HUES64 (cell line): ENCODE data around the gene B9D2.

Source experiments
- H3K27ac ChIP-seq: 2 replicates; pipeline ENCODE4 v1.7.0; 2013; ENCODE audit warnings: low read depth, low read length, inconsistent platforms
- H3K27me3 ChIP-seq: 2 replicates; pipeline ENCODE4 v1.6.1; 2013; ENCODE audit warnings: mild to moderate bottlenecking, low read length; ENCODE audit not compliant: insufficient read depth
- H3K36me3 ChIP-seq: 2 replicates; pipeline ENCODE4 v1.6.1; 2013; ENCODE audit warnings: mild to moderate bottlenecking, low read length; ENCODE audit not compliant: insufficient read depth
- H3K4me1 ChIP-seq: 2 replicates; pipeline ENCODE4 v1.6.1; 2013; ENCODE audit warnings: mild to moderate bottlenecking, low read length, moderate library complexity; ENCODE audit not compliant: insufficient read depth
- H3K4me3 ChIP-seq: 2 replicates; pipeline ENCODE4 v1.5.1; 2013; ENCODE audit warnings: mild to moderate bottlenecking, low read length, moderate library complexity
- H3K9ac ChIP-seq: 2 replicates; pipeline ENCODE4 v1.6.1; 2013; ENCODE audit warnings: mild to moderate bottlenecking, low read depth, low read length
- H3K9me3 ChIP-seq: 2 replicates; pipeline ENCODE4 v1.6.1; 2013; ENCODE audit warnings: low read depth, low read length; ENCODE audit not compliant: insufficient read depth
- WGBS: fragments of 150-250, 120-280 bp; methylation state at CpG from one replicate; pipeline ENCODE4 v1.1.7; 2013; ENCODE audit warnings: missing lambda C conversion rate; 5-methylcytosine and 5-hydroxymethylcytosine counted together

The B9D2 gene

DNA sequence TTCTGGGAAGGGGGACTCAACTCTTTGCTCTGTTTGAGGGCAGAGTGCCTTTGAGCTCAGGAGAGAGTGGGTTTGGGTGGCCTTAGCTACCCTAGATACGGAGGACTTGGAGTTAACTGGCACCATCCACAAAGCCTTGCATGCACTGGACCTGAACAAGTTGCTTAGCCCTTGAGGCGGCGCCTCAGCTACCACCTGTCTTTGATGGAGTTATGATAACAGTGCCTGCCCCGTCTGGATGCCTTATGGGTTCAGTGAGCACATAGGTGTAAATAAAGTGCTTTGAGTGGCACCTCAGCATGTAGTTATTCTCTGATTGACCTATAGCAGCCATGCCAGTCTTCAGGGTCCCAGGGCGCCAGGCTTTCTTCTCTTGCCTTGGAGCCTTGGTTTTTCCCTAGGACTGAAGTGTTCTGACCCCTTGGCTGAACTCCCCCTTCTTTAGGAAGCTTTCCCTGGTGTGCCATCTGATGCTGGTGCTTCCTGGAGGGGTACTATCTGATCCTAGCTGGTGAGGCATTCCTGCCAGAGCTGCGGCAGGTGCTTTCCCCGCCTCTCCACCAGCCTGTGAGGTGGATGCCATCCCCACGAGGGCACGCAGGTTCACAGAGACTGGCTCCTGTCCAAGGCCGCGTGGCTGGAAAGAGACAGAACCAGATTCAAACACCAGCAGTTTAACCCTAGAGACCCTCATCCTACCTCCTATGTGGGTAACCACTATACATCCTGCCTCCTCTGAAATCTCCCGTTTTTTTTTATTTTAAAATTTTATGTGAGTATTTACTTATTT lies 39.4 kb upstream of the B9D2 start:
- Histone ChIP-seq H3K9ac (no peak overlapping the region), H3K27ac (no peak overlapping the region), H3K27me3 (no peaks in the 10 kb centered on the region), H3K9me3 (no peaks in the 10 kb centered on the region), H3K36me3 (no peaks in the 10 kb centered on the region), H3K4me1 (peaks cover 10% of the 10 kb centered on the region), H3K4me3 (no peak overlapping the region)
- WGBS = 96% methylated on average over 11 of the region's 12 CpGs

DNA sequence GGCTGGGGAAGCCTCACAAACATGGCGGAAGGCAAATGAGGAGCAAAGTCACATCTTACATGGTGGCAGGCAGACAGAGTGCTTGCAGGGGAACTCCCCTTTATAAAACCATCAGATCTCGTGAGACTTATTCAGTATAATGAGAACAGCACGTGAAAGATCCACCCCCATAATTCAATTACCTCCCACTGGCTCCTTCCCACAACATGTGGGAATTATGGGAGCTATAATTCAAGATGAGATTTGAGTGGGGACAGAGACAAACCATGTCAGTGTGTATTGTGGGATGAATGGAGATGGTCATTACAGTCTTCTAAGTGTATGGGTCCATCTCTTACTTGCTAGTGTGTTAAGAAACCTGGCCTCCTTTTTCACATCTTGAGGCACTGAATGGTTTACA lies 38.1 kb upstream of the B9D2 start:
- Histone ChIP-seq H3K36me3 (no peaks in the 10 kb centered on the region), H3K9ac (no peak overlapping the region), H3K4me1 (peaks cover 9% of the 10 kb centered on the region), H3K27me3 (no peaks in the 10 kb centered on the region), H3K4me3 (no peak overlapping the region), H3K9me3 (no peaks in the 10 kb centered on the region), H3K27ac (no peak overlapping the region)
- WGBS = 98% methylated on average over 2 of the region's 3 CpGs

DNA sequence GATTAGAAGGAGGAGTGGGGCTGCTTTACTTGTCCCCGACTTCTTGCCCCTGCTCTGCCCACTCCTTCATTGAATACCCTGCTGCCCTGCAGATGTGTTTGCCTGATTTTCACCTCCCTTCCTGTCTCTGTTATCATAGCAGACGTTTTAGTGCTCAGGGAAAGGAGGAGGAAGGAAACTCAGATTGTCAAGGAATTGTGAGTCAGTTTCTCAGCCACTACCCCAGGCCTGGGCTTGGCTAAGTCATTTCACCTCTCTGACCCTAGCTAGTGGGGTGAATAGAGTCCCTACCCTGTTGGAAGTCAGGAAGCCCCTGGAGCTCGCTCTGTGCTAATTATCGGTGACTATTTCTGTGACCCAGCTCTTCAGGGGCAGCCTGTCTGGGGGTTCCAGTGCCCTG lies 37.5 kb upstream of the B9D2 start:
- Histone ChIP-seq H3K36me3 (no peaks in the 10 kb centered on the region), H3K9me3 (no peaks in the 10 kb centered on the region), H3K9ac (no peak overlapping the region), H3K4me3 (no peak overlapping the region), H3K27ac (no peak overlapping the region), H3K27me3 (no peaks in the 10 kb centered on the region), H3K4me1 (peaks cover 9% of the 10 kb centered on the region)
- 93% methylated on average over 4 of the region's 4 CpGs for WGBS

DNA sequence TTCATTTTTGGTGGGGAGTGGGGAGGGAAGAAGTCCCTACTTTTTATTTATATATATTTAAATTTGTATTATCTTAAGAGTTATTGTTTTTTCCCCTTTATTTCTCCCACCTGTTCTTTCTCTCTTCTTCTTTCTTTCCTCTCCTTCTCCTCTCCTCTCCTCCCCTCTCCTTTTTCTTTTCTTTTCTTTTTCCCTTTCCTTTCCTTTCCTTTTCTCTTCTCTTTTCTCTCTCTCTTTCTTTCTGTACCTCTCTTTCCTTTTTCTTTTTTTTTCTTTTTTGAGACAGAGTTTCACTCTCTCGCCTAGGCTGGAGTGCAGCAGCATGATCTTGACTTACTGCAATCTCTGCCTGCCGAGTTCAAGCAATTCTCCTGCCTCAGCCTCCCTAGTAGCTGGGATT lies 35.6 kb upstream of the B9D2 start:
- 89% methylated on average over 2 of the region's 2 CpGs for WGBS
- Histone ChIP-seq H3K9me3 (no peaks in the 10 kb centered on the region), H3K4me3 (no peak overlapping the region), H3K9ac (no peak overlapping the region), H3K27ac (no peak overlapping the region), H3K27me3 (no peaks in the 10 kb centered on the region), H3K4me1 (peaks cover 9% of the 10 kb centered on the region), H3K36me3 (no peaks in the 10 kb centered on the region)

DNA sequence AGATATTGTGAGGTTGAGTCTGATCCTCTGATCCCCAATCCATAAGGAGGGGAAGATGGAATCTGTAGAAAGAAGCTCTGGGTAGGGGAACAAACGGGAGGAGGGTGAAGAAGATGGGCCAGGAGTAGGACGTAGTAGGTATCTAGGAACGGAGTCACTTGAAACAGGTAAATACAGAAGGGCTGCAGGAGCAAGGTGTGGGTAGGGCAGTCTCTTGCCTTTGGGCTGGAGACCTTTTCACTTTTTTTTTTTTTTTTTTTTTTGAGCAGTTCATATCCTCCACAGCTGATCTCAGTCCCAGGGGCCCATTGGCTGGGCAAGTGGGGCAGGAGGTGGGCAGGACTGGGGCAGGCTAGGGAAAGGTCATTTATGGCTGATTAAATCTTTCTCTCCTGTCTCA lies 35.1 kb upstream of the B9D2 start:
- Histone ChIP-seq H3K4me1 (peaks cover 9% of the 10 kb centered on the region), H3K4me3 (peak overlapping the region; percentile 93), H3K36me3 (no peaks in the 10 kb centered on the region), H3K27ac (no peak overlapping the region), H3K9me3 (no peaks in the 10 kb centered on the region), H3K27me3 (no peaks in the 10 kb centered on the region), H3K9ac (0 out of 2 replicates have a peak overlapping the region, but pooled peaks have one; percentile 91)
- 88% methylated on average over 3 of the region's 3 CpGs for WGBS

DNA sequence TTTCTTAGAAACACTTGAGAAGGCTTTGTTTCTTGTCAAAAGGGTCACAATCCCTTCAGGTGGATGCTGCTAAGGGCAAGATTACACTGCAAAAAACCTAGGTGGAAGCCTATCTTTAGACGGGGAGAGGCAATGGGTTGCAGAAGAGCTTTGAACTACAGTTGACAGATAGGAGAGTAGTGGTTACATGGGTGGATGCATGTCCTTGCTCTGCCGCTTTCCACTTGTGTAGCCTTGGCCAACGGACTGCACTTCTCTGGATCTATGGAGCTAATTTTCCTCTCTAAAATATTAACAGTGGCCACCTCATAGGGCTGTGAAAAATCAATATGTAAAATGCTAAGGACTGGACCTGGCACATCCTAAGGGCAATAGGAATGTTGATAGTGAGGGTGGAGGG lies 34.6 kb upstream of the B9D2 start:
- Histone ChIP-seq H3K4me3 (peak overlapping the region; percentile 93), H3K27me3 (no peaks in the 10 kb centered on the region), H3K27ac (no peak overlapping the region; the same call in 1 of the 2 replicates), H3K36me3 (0 out of 2 replicates have a peak, but pooled peaks cover 2% of the 10 kb centered on the region), H3K9me3 (no peaks in the 10 kb centered on the region), H3K4me1 (peaks cover 9% of the 10 kb centered on the region), H3K9ac (peak overlapping the region; percentile 91)
- 85% methylated on average over 3 of the region's 3 CpGs for WGBS

DNA sequence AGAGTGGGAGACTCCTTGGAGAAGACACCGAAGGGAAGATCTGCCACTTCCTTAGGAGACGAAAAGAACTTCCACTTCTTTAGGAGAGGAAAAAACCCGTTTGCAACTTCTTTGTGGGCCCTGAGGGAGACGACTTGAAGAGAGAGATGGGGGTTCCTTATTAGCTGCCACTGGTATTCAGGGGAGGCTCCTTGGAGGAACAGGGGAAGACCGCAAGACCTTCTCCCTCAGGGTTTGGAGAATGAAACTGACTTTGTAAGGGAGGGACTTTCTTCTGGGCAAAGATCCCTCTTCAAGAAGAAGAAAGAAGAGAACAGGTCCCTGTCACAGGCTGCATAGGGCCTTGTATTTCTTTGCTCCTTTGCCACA lies 34.1 kb upstream of the B9D2 start:
- 0 out of 2 replicates have a peak, but pooled peaks cover 2% of the 10 kb centered on the region for H3K36me3 ChIP-seq
- H3K4me3 ChIP-seq = peak overlapping the region; percentile 93
- H3K27ac ChIP-seq = peak overlapping the region; percentile 93
- peak overlapping the region; percentile 91 for H3K9ac ChIP-seq
- 2% methylated on average over 5 of the region's 5 CpGs for WGBS
- peaks cover 9% of the 10 kb centered on the region for H3K4me1 ChIP-seq
- H3K27me3 ChIP-seq = no peaks in the 10 kb centered on the region
- no peaks in the 10 kb centered on the region for H3K9me3 ChIP-seq

DNA sequence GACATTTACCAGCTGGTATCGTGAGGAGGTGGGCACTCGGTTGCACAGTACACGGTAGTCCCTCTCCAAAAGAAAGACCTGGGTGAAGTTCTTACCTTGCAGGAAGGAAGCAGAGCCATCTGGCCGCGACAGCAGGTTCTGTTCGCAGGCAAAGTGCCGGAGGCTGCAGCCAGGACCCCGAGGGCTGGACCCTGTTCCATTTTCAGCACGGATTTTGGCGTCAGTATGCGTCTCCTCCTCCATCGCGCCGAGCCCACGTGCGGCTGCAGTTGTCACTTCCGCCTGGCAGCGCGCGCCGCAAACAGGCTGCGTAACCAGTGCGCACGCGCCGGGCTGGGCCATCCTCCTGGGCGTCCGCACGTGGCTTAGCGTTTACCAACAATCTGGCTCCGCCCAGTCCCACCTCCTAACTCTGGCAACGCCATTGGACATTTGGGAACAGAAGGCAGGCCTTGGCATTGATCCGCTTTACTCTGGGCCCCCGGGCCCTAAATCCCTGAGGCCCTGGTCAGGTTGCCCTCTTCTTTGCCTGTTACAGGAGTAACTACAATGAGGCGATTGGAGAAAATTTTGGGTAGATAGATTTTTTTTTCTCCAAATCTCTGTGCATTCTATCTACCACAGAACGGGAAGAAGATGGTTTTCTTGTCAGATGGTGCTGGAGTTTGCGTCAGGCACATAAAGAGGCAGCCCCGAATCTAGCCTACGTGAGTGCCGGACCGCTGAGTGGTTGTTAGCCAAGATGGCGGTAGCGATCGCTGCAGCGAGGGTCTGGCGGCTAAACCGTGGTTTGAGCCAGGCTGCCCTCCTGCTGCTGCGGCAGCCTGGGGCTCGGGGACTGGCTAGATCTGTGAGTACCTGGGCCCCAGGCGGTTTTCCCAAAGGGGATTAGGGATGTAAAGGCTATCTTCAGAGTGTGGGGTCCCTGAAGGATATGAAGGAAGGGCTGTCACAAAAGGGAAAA lies 33.4 kb upstream of the B9D2 start, which contains the start of the genes BCKDHA and EXOSC5:
TSS of gene BCKDHA (plus strand) at position 733 of the 964 bp plus-strand sequence. CDS start at position 743, 10 bp downstream.
TSS of gene EXOSC5 (minus strand) at position 274 of the 964 bp plus-strand sequence. CDS start at position 243, 31 bp downstream.
- no peaks in the 10 kb centered on the region for H3K9me3 ChIP-seq
- H3K4me1 ChIP-seq = peaks cover 9% of the 10 kb centered on the region
- H3K36me3 ChIP-seq = 0 out of 2 replicates have a peak, but pooled peaks cover 2% of the 10 kb centered on the region
- H3K27me3 ChIP-seq = no peaks in the 10 kb centered on the region
- H3K9ac ChIP-seq = peak within 1 kb of the TSS; percentile 91
- under 1% methylated on average over 49 of the region's 50 CpGs for WGBS
- peak within 1 kb of the TSS; percentile 93 for H3K27ac ChIP-seq
- H3K4me3 ChIP-seq = peak within 1 kb of the TSS; percentile 93

DNA sequence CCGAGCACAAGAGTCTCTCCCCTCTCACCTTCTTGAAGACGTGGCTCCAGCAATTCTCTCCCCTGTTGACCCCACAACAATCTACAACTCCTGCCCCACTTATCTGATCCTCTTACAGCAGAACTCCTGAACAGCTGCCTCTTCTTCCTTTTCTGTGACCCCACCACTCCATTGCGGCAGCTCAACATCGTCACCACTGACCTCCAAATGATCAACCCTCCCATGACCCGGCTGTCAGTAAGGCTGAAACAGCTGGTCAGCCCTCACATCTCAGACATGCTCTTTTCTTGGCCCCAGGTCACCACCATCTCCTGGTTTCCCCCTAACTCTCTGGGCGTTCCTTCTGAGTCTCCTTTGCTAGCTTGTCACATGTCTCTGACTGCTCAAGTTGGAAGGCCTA lies 31.4 kb upstream of the B9D2 start:
- Histone ChIP-seq H3K27me3 (no peaks in the 10 kb centered on the region), H3K36me3 (peaks cover 20% of the 10 kb centered on the region), H3K27ac (no peak overlapping the region), H3K9me3 (no peaks in the 10 kb centered on the region), H3K4me1 (peaks cover 9% of the 10 kb centered on the region), H3K9ac (no peak overlapping the region), H3K4me3 (0 out of 2 replicates have a peak overlapping the region, but pooled peaks have one; percentile 12)
- 82% methylated on average over 6 of the region's 6 CpGs for WGBS

DNA sequence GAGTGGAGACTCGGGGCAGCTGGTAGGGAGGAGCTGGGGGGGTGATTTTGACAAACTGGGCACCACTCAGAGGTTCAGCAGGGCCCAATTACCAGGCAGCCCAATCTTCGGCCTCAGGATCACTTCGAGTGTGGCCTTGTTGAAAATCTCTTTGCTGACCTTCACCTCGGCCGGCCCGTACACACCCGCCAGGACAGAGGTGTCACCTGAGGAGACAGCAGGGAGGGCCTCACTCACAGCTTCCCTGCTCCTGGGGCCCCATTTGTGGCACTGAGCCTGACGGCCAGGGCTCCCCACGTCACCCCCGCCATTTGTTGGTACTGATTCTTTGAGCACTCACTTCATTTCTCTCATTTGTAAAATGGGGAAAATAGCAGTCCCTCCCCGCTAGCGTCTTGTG lies 28.8 kb upstream of the B9D2 start:
- WGBS = 96% methylated on average over 12 of the region's 12 CpGs
- Histone ChIP-seq H3K27me3 (no peaks in the 10 kb centered on the region), H3K4me1 (no peaks in the 10 kb centered on the region; the same call in 1 of the 2 replicates), H3K4me3 (no peak overlapping the region), H3K9ac (no peak overlapping the region), H3K36me3 (peaks cover 39% of the 10 kb centered on the region), H3K27ac (no peak overlapping the region), H3K9me3 (no peaks in the 10 kb centered on the region)

DNA sequence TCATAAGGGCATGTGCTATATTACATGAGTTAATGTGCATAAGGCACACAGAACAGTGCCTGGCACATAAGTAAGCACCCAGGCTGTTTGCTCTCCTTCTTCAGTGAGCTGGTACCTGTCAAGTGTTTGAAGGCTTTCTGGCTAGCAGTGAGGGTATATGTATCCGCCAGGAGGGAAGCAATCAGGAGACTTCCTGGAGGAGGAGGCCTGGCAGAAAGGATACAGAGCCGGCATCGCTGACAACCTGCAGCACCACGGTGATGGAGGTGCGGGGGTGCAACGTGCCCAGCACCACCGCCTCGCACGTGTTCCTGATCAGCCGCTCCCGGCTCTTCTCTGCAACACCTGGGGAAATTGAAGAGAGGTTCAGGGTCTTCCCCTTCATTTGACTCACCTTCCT lies 27.7 kb upstream of the B9D2 start:
- WGBS = 91% methylated on average over 11 of the region's 11 CpGs
- H3K27me3 ChIP-seq = no peaks in the 10 kb centered on the region
- no peak overlapping the region for H3K9ac ChIP-seq
- H3K4me3 ChIP-seq = no peak overlapping the region
- H3K4me1 ChIP-seq = no peaks in the 10 kb centered on the region; the same call in 1 of the 2 replicates
- H3K9me3 ChIP-seq = no peaks in the 10 kb centered on the region
- H3K27ac ChIP-seq = no peak overlapping the region
- H3K36me3 ChIP-seq = peaks cover 39% of the 10 kb centered on the region
